GM12892 (cell line): ENCODE results near the gene DNMT3L.
A peak's percentile ranks its signal among the peaks of the same experiment; 100 is the strongest.
"Not testable (repeated sequence)": the region's sequence is repeated elsewhere in the genome, so short reads cannot be mapped to it uniquely, and the experiment has no call there.

Experiments
- DNase-seq: peaks from one replicate; pipeline ENCODE4 v3.0.0; 2011; ENCODE audit not compliant: insufficient read length
- FAIRE-seq: peaks from 2 replicates; lab custom pipeline; 2011; peaks lifted over from hg19 to GRCh38; lab: Jason Lieb, UNC
- POLR2A ChIP-seq: IDR thresholded peaks from 2 replicates; pipeline ENCODE4 v1.6.1; 2011; ENCODE audit warnings: low read depth, low read length, control low read depth
- POLR2AphosphoS5 ChIP-seq: IDR thresholded peaks from 2 replicates; pipeline ENCODE4 v1.6.1; 2011; ENCODE audit warnings: low read depth, low read length, control low read depth
- TAF1 ChIP-seq: IDR thresholded peaks from 2 replicates; pipeline ENCODE4 v1.6.1; 2011; ENCODE audit warnings: low read depth, mild to moderate bottlenecking, control low read depth, low read length, borderline replicate concordance

DNMT3L gene

GRCh38 chr21:44255511-44255981, 6.2 kb downstream of the DNMT3L start:
- DNase-seq (peak; percentile 5), FAIRE-seq (no peak)
- TF ChIP-seq POLR2AphosphoS5 = no peak
- TF ChIP-seq TAF1 = no peak
- TF ChIP-seq POLR2A = no peak

- DNase-seq (peak; percentile 13), FAIRE-seq (no peak)
- TF ChIP-seq POLR2A (no peak), POLR2AphosphoS5 (no peak), TAF1 (no peak)
These were observed 7.6 kb downstream of the DNMT3L start for GRCh38 chr21:44253832-44254710.

GRCh38 chr21:44249204-44250037, 12.3 kb downstream of the DNMT3L start:
- FAIRE-seq, DNase-seq: not testable (repeated sequence)

GRCh38 chr21:44247904-44248303, 13.8 kb downstream of the DNMT3L start:
- DNase-seq, FAIRE-seq: not testable (repeated sequence)

- DNase-seq = not testable (repeated sequence)
- FAIRE-seq = peak; percentile 100
These were observed 17.7 kb downstream of the DNMT3L start for GRCh38 chr21:44243980-44244379.

GRCh38 chr21:44241281-44241680, 20.4 kb downstream of the DNMT3L start:
- peak; percentile 98 for FAIRE-seq

GRCh38 chr21:44240842-44241241, 20.9 kb downstream of the DNMT3L start, which contains the start of gene ICOSLG:
TSS of gene ICOSLG (minus strand) at chr21:44240943. CDS start at chr21:44240817, 126 bp downstream.
- not testable (repeated sequence) for DNase-seq, FAIRE-seq

More at GRCh38 chr21:44241281-44241680, 20.4 kb downstream of the DNMT3L start:
- DNase-seq = not testable (repeated sequence)

- DNase-seq, FAIRE-seq: not testable (repeated sequence)
These were observed 21.3 kb downstream of the DNMT3L start for GRCh38 chr21:44240353-44240752.

- not testable (repeated sequence) for DNase-seq, FAIRE-seq
These were observed 32.1 kb downstream of the DNMT3L start for GRCh38 chr21:44229561-44229960.

- DNase-seq, FAIRE-seq: not testable (repeated sequence)
These were observed 33.6 kb downstream of the DNMT3L start for GRCh38 chr21:44228109-44228508.

- DNase-seq, FAIRE-seq: not testable (repeated sequence)
These were observed 34.1 kb downstream of the DNMT3L start for GRCh38 chr21:44227614-44228013.

- FAIRE-seq, DNase-seq: not testable (repeated sequence)
These were observed 36.1 kb downstream of the DNMT3L start for GRCh38 chr21:44225605-44226004.

GRCh38 chr21:44223334-44223733, 38.4 kb downstream of the DNMT3L start:
- FAIRE-seq = peak; percentile 84
- DNase-seq = not testable (repeated sequence)

GRCh38 chr21:44220674-44221073, 41.0 kb downstream of the DNMT3L start:
- FAIRE-seq, DNase-seq: not testable (repeated sequence)

GRCh38 chr21:44218461-44218860, 43.2 kb downstream of the DNMT3L start:
- peak; percentile 99 for FAIRE-seq
- not testable (repeated sequence) for DNase-seq

- FAIRE-seq = peak; percentile 92
- not testable (repeated sequence) for DNase-seq
These were observed 49.7 kb downstream of the DNMT3L start for GRCh38 chr21:44211978-44212377.

- FAIRE-seq, DNase-seq: not testable (repeated sequence)
These were observed 50.1 kb downstream of the DNMT3L start for GRCh38 chr21:44211574-44211973.

GRCh38 chr21:44207860-44208646, 53.6 kb downstream of the DNMT3L start:
- not testable (repeated sequence) for DNase-seq
- FAIRE-seq = peak; percentile 91
